D721Med (cell line): ENCODE results near the gene TUNAR.

ENCODE experiments used
- DNase-seq: peaks from one replicate; pipeline ENCODE4 v3.0.0; 2011; ENCODE audit warnings: low spot score; ENCODE audit not compliant: insufficient read length
- FAIRE-seq: peaks from 2 replicates; lab custom pipeline; 2011; peaks lifted over from hg19 to GRCh38; lab: Jason Lieb, UNC
- CTCF ChIP-seq: IDR thresholded peaks from 2 replicates; pipeline ENCODE4 v1.5.1; 2012; ENCODE audit warnings: mild to moderate bottlenecking, control low read depth; ENCODE audit not compliant: insufficient read depth; ENCODE audit errors: missing control alignments

Gene TUNAR

DNA sequence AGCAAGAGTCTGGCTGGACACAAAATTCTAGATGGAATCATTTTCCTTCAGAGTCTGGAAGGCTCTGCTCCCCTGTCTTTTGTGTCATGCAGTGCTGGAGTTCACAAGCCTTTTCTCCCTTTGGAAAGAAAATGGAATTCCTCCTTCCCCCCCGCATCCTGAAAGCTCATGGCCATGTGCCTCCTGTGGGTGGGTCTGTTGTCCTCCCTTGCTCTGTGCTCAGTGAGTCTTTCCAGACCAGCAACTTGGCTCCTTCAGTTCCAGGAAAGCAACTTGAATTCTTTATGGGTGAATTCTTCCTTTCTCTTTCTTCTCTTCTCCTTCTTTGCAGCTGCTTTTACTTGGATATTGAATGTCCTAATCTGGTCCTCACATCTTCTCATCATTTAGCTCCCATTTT lies 70.2 kb downstream of the TUNAR start:
- DNase-seq, result no peak
- no peak for FAIRE-seq
- no peak for TF ChIP-seq CTCF

DNA sequence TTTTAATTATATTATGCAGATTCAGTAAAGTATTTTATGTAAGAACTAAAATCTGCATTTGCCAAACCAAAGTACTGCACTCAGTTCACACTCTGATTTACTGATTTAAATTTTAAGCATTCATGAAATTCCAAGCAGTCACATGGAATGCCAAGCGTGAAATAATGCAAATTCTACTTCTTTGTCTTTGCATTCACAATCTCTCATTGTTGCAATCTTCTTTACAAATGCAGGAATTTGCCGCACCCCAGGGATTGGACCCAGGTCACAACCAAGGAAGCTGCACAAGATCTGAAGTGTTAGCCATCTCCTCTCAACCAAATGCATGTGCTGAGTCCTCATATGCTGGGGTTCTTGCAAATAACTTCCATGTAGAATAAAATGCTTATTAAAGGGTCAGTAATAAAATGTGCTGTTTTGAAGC lies 71.9 kb downstream of the TUNAR start:
- DNase-seq, result no peak

GRCh38 chr14:95951359-95951758 lies 74.7 kb downstream of the TUNAR start:
- DNase-seq (no peak), FAIRE-seq (no peak)
- TF ChIP-seq CTCF, result no peak

More for the DNA sequence above, 71.9 kb downstream of the TUNAR start:
- no peak for TF ChIP-seq CTCF
- FAIRE-seq, result no peak

- TF ChIP-seq CTCF, result no peak
- DNase-seq (no peak), FAIRE-seq (no peak)
Measured at GRCh38 chr14:95953111-95953724, 76.6 kb downstream of the TUNAR start.

GRCh38 chr14:95956601-95957460 lies 80.2 kb downstream of the TUNAR start:
- FAIRE-seq (no peak), DNase-seq (no peak)
- TF ChIP-seq CTCF, result no peak

DNA sequence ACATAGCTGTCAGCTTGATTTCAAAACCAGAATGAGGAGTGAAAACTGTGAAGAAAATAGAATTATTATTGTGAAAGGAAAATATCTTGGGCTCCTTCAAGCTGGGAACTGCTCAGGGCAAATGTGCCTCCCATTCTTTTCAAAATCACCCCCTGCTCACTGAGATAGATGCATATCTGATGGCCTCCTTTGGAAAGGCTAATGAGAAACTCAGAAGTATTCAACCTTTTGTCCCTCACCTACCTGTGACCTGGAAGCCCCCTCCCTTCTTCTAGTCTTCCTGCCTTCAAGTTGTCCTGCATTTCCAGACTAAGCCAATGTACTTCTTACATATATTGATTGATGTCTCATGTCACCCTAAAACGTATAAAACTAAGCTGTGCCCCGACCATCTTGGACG lies 81.5 kb downstream of the TUNAR start:
- no peak for TF ChIP-seq CTCF
- FAIRE-seq (no peak), DNase-seq (no peak)

- FAIRE-seq (no peak), DNase-seq (no peak)
- TF ChIP-seq CTCF, result no peak
Measured at GRCh38 chr14:95959317-95959716, 82.7 kb downstream of the TUNAR start.
